CD4-positive, alpha-beta memory T cell (primary cell): ENCODE data around the gene UTP25. TPM values are rescaled to one million over a fixed set of nuclear protein-coding genes. Genes with fewer than 3 reads are reported as not detected.

Experiments
- CTCF ChIA-PET: fragments of 350-600 bp; sonication (Branson Sonifier 250); formaldehyde crosslinking; loops from one replicate; lab custom pipeline; 2021; ENCODE audit warnings: inconsistent platforms; ENCODE audit not compliant: partially characterized antibody; lab: Charles Lee
- POLR2A ChIA-PET: fragments of 350-600 bp; sonication (Branson Sonifier 250); formaldehyde crosslinking; loops from one replicate; lab custom pipeline; 2021; ENCODE audit not compliant: partially characterized antibody; lab: Charles Lee
- DNase-seq, 5 donors: peaks; one replicate each; pipeline versions ENCODE4 v3.0.0 to v3.0.0-alpha.2; 2020 to 2022; ENCODE audit warnings: mixed read lengths in 1 of 5
- H3K27ac ChIP-seq: one replicate; pipeline ENCODE4 v1.7.0; 2013; ENCODE audit warnings: low read depth, low read length
- H3K27me3 ChIP-seq: 2 replicates; pipeline ENCODE4 v1.7.0; 2013; ENCODE audit warnings: mild to moderate bottlenecking, low read length, moderate library complexity; ENCODE audit not compliant: insufficient read depth
- H3K36me3 ChIP-seq: 2 replicates; pipeline ENCODE4 v1.7.0; 2013; ENCODE audit warnings: mild to moderate bottlenecking, low read length, moderate library complexity; ENCODE audit not compliant: insufficient read depth
- H3K4me1 ChIP-seq: 2 replicates; pipeline ENCODE4 v1.7.0; 2013; ENCODE audit warnings: mild to moderate bottlenecking, low read length, moderate library complexity; ENCODE audit not compliant: insufficient read depth
- H3K4me3 ChIP-seq, 2 donors: one replicate each; pipeline ENCODE4 v1.7.0; 2013; ENCODE audit warnings: low read length in 2 of 2, mild to moderate bottlenecking in 1 of 2
- H3K9me3 ChIP-seq, 2 donors: one replicate each; pipeline ENCODE4 v1.7.0; 2013; ENCODE audit warnings: low read length in 2 of 2, control low read depth in 1 of 2; ENCODE audit not compliant: control insufficient read depth in 1 of 2
- H3K27ac Mint-ChIP-seq, 7 donors: one replicate each; pipeline ENCODE4 v1.8.0; 2020 to 2021; ENCODE audit warnings: mixed read lengths in 7 of 7, mild to moderate bottlenecking in 6 of 7, inconsistent platforms in 3 of 7, moderate library complexity in 3 of 7
- H3K27me3 Mint-ChIP-seq, 2 donors: one replicate each; pipeline ENCODE4 v1.8.0; 2020 to 2021; ENCODE audit warnings: mixed read lengths in 2 of 2
- H3K36me3 Mint-ChIP-seq, 2 donors: one replicate each; pipeline ENCODE4 v1.8.0; 2020 to 2021; ENCODE audit warnings: mixed read lengths in 2 of 2, inconsistent platforms in 1 of 2, mild to moderate bottlenecking in 1 of 2
- H3K4me1 Mint-ChIP-seq, 4 donors: one replicate each; pipeline ENCODE4 v1.8.0; 2020 to 2021; ENCODE audit warnings: mixed read lengths in 4 of 4, mild to moderate bottlenecking in 1 of 4
- H3K4me3 Mint-ChIP-seq, 8 donors: one replicate each; pipeline ENCODE4 v1.8.0; 2020 to 2021; ENCODE audit warnings: mixed read lengths in 8 of 8, mild to moderate bottlenecking in 7 of 8, moderate library complexity in 6 of 8, inconsistent platforms in 3 of 8
- H3K9me3 Mint-ChIP-seq, 8 donors: one replicate each; pipeline ENCODE4 v1.8.0; 2020 to 2021; ENCODE audit warnings: mixed read lengths in 8 of 8, mild to moderate bottlenecking in 5 of 8, inconsistent platforms in 3 of 8, moderate library complexity in 1 of 8
- intact Hi-C: fragments of 100-400 bp; cut with micrococcal nuclease; formaldehyde crosslinking; loops from one replicate; pipeline ENCODE4 v1.15.1; 2023
- polyA plus RNA-seq, 2 donors: library from polyadenylated mRNA; unstranded; fragments of 300-500 nt; fragmentation: Illumina TruSeq; gene quantifications; one replicate each; pipeline ENCODE4 v1.2.3, GENCODE V29; 2021
- total RNA-seq, 2 experiments: library from RNA; stranded (reverse); gene quantifications; one replicate each; pipeline ENCODE4 v1.2.3, GENCODE V29; 2021

Gene UTP25
- total and polyA plus RNA-seq, 4 experiments from 2014 or later = 3.7 to 13.6 (median 9.4) TPM

GRCh38 chr1:209805341-209805781 lies 22.4 kb upstream of the UTP25 start:
- Histone ChIP-seq H3K27ac (no peak overlapping the region), H3K36me3 (no peaks in the 10 kb centered on the region), H3K27me3 (no peaks in the 10 kb centered on the region), H3K4me1 (peaks cover 12% of the 10 kb centered on the region), H3K4me3 (no peak overlapping the region), H3K9me3 (no peaks in the 10 kb centered on the region)
- H3K4me3 Mint-ChIP-seq = peak overlapping the region; percentile 91 to 97 (median 92)
- POLR2A ChIA-PET = interaction anchor here (1.2 to 2.2 kb wide), 8 partner anchors 14 to 37 kb away, joined by 3 to 13 read pairs (median 3); partner anchors contain the start of genes C1orf74 and UTP25
- CTCF ChIA-PET = interaction anchor here (2.4 to 3.1 kb wide), 3 partner anchors 18 to 22 kb away, joined by 10 to 15 read pairs (median 11); partner anchors contain the start of gene UTP25
- no peak for DNase-seq
- H3K27ac Mint-ChIP-seq = peak overlapping the region in 3 of 7 donors; percentile 25 to 90 (median 68)
- intact Hi-C loops = no loop called here
- H3K9me3 Mint-ChIP-seq = peaks cover 0 to 1% (median 0%) of the 10 kb centered on the region in 8 donors
- no peaks in the 10 kb centered on the region for H3K36me3 Mint-ChIP-seq
- peaks cover 6 to 13% (median 10%) of the 10 kb centered on the region in 4 donors for H3K4me1 Mint-ChIP-seq
- H3K27me3 Mint-ChIP-seq = peaks cover 0 to 8% of the 10 kb centered on the region in 2 donors

DNA sequence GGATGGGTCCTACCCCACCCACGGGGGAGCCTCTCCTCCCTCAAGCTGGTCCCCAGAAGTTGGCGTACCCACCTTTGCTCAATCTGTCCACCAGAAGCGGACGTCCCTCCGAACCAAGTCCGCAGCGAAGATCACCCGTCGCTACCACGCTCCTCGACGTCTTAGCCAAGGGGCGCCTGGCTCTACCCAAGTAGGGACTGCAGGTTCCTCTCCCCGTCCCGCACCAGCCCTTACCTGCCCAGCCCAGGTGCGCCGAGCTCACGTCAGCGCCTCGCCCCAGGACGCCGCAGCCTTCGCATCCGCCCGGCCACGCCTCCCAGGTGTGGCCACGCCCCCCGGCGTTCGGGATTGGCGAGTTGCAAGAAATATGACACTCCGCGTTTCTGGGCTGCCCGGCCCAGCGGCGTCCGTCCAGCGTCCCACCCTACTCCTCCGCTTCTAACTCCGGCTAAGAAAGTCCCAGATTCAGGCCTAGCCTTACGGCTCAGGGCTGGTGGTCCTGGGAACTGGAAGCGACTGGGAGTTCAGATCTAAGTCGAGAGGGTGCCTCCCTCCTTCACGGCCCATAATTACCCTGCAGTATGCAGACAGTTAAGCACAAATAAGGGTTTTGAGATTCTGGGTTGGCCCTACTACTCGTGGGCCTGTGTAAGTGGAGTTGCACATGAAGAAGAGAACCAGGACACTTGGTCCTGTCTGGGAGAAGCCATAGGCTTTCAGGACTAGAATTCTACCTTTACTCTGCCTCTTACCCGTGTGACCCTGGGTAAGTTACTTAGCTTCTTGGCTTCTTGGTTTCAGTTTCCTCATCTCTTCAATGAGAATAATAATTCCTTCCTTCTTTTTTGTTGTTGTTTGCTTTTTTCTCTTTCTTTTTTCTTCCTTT lies 21.7 kb upstream of the UTP25 start, which contains the start of gene IRF6:
IRF6 (minus strand) TSS at position 268 of the 886 bp plus-strand sequence. CDS start 4,729 bp downstream, outside the sequence.
- Mint-ChIP-seq H3K9me3 (peaks cover 0 to 1% (median 0%) of the 10 kb centered on the region in 8 donors), H3K36me3 (no peaks in the 10 kb centered on the region), H3K4me3 (peak within 1 kb of the TSS; percentile 91 to 97 (median 92)), H3K27ac (peak within 1 kb of the TSS; percentile 75 to 94 (median 91)), H3K4me1 (peaks cover 6 to 13% (median 10%) of the 10 kb centered on the region in 4 donors), H3K27me3 (peaks cover 0 to 5% of the 10 kb centered on the region in 2 donors)
- Histone ChIP-seq H3K4me3 (peak within 1 kb of the TSS in 1 of 2 donors; percentile 59), H3K27ac (no peak within 1 kb of the TSS), H3K27me3 (no peaks in the 10 kb centered on the region), H3K4me1 (peaks cover 12% of the 10 kb centered on the region), H3K36me3 (no peaks in the 10 kb centered on the region), H3K9me3 (no peaks in the 10 kb centered on the region)
- intact Hi-C loops = loop anchor here (2.0 kb wide), 1 partner anchor 21 kb away; the partner anchor contains the start of gene UTP25
- POLR2A ChIA-PET = interaction anchor here (0.6 to 2.2 kb wide), 7 partner anchors 9 to 38 kb away, joined by 3 to 13 read pairs (median 3); partner anchors contain the start of gene UTP25
- CTCF ChIA-PET = interaction anchor here (0.7 to 3.1 kb wide), 5 partner anchors 17 to 544 kb away, joined by 3 to 15 read pairs (median 10); partner anchors contain the start of gene UTP25
- DNase-seq = peak; percentile 60 to 71 (median 69)

- Histone ChIP-seq H3K27ac (no peak overlapping the region), H3K4me1 (peaks cover 12% of the 10 kb centered on the region), H3K9me3 (no peaks in the 10 kb centered on the region), H3K27me3 (no peaks in the 10 kb centered on the region), H3K36me3 (no peaks in the 10 kb centered on the region), H3K4me3 (no peak overlapping the region)
- no peak for DNase-seq
- Mint-ChIP-seq H3K27me3 (peaks cover 0 to 2% of the 10 kb centered on the region in 2 donors), H3K27ac (no peak overlapping the region), H3K4me3 (no peak overlapping the region), H3K9me3 (peaks cover 0 to 1% (median 0%) of the 10 kb centered on the region in 8 donors), H3K4me1 (peaks cover 6 to 13% (median 10%) of the 10 kb centered on the region in 4 donors), H3K36me3 (no peaks in the 10 kb centered on the region)
- intact Hi-C loops = loop anchor here (2.0 kb wide), 1 partner anchor 19 kb away; the partner anchor contains the start of gene UTP25
- POLR2A ChIA-PET = interaction anchor here (0.6 kb wide), 1 partner anchor 26 kb away, joined by 3 read pairs; no protein-coding TSS in a partner anchor
- CTCF ChIA-PET = interaction anchor here (1.0 to 3.8 kb wide), 3 partner anchors 15 to 183 kb away, joined by 4 to 46 read pairs (median 11); no protein-coding TSS in a partner anchor
Observed at GRCh38 chr1:209807509-209807908, 20.3 kb upstream of the UTP25 start.

DNA sequence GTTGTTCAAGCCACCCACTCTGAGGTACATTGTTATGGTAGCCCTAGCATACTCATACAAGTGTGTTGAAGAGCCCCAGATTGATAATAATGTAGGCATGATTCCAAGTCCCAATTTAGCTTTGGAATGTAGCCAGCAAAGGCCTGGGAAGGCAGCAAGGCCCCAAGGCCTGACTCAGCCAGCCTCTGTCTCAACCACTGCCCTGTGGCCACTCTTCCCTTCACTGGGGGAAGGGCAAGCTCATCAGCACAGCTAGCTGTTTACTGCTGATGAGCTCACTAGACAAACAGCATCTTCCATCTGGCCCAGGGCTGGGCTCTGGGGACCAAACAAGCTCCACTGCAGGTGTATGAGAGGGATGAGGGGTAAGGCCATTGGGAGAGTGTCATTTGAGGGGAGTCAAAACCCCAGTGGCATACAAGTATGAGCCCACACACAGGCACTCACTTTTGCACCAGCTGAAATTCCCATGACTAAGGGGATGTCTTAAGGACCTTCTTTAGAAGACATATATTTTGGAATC lies 19.7 kb upstream of the UTP25 start:
- Mint-ChIP-seq H3K4me3 (no peak overlapping the region), H3K36me3 (no peaks in the 10 kb centered on the region), H3K9me3 (peaks cover 0 to 1% (median 0%) of the 10 kb centered on the region in 8 donors)

GRCh38 chr1:209809611-209810010 lies 18.2 kb upstream of the UTP25 start:
- intact Hi-C loops = no loop called here
- Histone ChIP-seq H3K36me3 (no peaks in the 10 kb centered on the region), H3K27me3 (no peaks in the 10 kb centered on the region), H3K9me3 (no peaks in the 10 kb centered on the region), H3K4me1 (peaks cover 12% of the 10 kb centered on the region), H3K4me3 (no peak overlapping the region), H3K27ac (no peak overlapping the region)
- Mint-ChIP-seq H3K9me3 (no peaks in the 10 kb centered on the region), H3K36me3 (no peaks in the 10 kb centered on the region), H3K27ac (peak overlapping the region in 1 of 7 donors; percentile 62), H3K4me3 (no peak overlapping the region), H3K4me1 (peaks cover 6 to 13% (median 7%) of the 10 kb centered on the region in 4 donors), H3K27me3 (peaks cover 0 to 2% of the 10 kb centered on the region in 2 donors)
- DNase-seq = no peak
- POLR2A ChIA-PET = no interaction called here
- CTCF ChIA-PET = interaction anchor here (3.8 kb wide), 1 partner anchor 13 kb away, joined by 46 read pairs; no protein-coding TSS in a partner anchor

More for the DNA sequence above, 19.7 kb upstream of the UTP25 start:
- ChIA-PET POLR2A (interaction anchor here (0.6 to 0.8 kb wide), 2 partner anchors 8 to 27 kb away, joined by 3 read pairs; no protein-coding TSS in a partner anchor), CTCF (interaction anchor here (1.0 to 3.8 kb wide), 3 partner anchors 14 to 183 kb away, joined by 4 to 46 read pairs (median 11); no protein-coding TSS in a partner anchor)
- no peak overlapping the region for H3K27ac ChIP-seq
- H3K4me1 Mint-ChIP-seq = peaks cover 6 to 13% (median 10%) of the 10 kb centered on the region in 4 donors
- H3K36me3 ChIP-seq = no peaks in the 10 kb centered on the region
- H3K9me3 ChIP-seq = no peaks in the 10 kb centered on the region
- no peak overlapping the region for H3K4me3 ChIP-seq
- intact Hi-C loops = no loop called here
- peaks cover 0 to 2% of the 10 kb centered on the region in 2 donors for H3K27me3 Mint-ChIP-seq
- H3K27ac Mint-ChIP-seq = no peak overlapping the region
- peaks cover 12% of the 10 kb centered on the region for H3K4me1 ChIP-seq
- H3K27me3 ChIP-seq = no peaks in the 10 kb centered on the region
- no peak for DNase-seq

GRCh38 chr1:209810783-209811182 lies 17.0 kb upstream of the UTP25 start:
- H3K9me3 ChIP-seq = no peaks in the 10 kb centered on the region
- peaks cover 10% of the 10 kb centered on the region for H3K4me1 ChIP-seq
- intact Hi-C loops = no loop called here
- H3K36me3 ChIP-seq = no peaks in the 10 kb centered on the region
- H3K36me3 Mint-ChIP-seq = no peaks in the 10 kb centered on the region
- no peak overlapping the region for H3K27ac ChIP-seq
- peaks cover 4 to 14% (median 8%) of the 10 kb centered on the region in 4 donors for H3K4me1 Mint-ChIP-seq
- no peaks in the 10 kb centered on the region for H3K27me3 ChIP-seq
- no peaks in the 10 kb centered on the region for H3K9me3 Mint-ChIP-seq
- H3K27me3 Mint-ChIP-seq = peaks cover 0 to 2% of the 10 kb centered on the region in 2 donors
- CTCF ChIA-PET = interaction anchor here (3.8 kb wide), 1 partner anchor 12 kb away, joined by 46 read pairs; no protein-coding TSS in a partner anchor
- no peak for DNase-seq
- H3K27ac Mint-ChIP-seq = no peak overlapping the region
- H3K4me3 Mint-ChIP-seq = no peak overlapping the region
- POLR2A ChIA-PET = no interaction called here
- H3K4me3 ChIP-seq = no peak overlapping the region
